ENCODE data around the gene ANKRD1.

Gene ANKRD1

DNA sequence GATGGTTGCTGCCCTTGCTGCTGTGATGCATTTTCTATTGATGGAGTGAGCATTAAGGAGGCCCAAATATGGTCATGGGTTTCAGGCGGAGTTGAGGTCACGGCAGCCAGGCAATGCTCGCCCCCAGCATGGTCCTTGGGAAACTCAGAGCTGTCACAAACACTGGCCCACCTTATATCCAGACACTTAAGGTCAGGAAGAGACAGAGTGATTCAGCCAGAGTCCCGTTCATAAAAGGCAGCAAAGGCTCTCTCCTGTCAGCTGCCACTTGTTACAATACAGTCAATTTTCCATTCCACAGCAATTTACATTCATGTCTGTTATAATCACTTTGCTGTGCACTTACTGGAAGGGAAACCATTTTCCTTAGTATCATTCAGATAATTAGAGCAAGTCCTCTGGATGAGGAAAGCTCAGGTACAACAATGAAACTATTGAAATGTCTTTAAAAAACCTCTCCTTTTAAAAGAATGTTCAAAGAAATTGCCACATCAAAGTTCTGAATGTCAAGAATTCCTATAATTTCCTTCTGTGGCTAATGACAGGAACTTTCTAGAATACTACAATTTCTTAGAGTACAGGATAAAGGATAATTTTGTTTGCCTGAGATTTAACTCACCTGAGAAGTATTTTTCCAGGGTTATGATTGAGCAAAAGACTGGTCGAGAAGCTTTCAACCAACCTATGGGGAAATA lies 14.8 kb upstream of the ANKRD1 start:
- no peak for DNase-seq

GRCh38 chr10:90930971-90931871 lies 10.3 kb upstream of the ANKRD1 start:
- no peak for DNase-seq

DNA sequence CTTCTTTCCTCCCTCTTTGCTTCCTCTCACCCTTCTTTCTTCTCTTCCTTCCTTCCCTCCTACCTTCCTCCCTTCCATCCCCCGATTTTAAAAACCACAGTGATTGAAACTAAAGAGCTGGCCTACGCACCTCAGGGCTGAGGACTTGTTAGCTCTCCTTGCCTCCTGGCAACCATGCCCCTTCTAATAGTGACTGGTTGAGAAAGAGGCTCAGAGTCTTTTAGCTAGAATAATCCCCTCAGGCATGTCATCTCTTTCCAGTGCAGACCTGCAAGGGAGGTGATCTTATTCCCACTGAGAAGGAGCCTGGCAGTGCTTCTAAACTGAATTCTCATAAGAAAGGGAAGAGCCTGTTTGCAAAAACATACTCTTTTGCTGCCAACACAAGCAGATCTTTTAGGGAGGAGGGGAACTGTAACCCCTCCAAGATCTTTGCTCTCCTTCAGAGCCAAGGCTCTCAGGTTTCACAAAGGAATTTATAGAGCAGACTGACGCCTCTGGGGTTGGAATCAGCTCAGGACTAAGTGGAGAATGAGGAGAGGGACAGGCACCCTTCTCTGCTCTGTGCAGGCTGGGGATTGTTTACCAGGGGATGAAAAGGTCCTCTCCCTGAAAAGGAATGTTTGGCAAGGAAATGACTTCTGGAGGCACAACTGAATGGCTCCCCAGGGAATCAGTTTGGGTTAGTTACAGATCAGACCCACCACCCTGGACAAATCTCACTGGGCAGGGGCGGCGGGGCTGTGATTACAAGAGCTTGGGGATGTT lies 9.4 kb upstream of the ANKRD1 start:
- no peak for DNase-seq

GRCh38 chr10:90929179-90929578 lies 8.3 kb upstream of the ANKRD1 start:
- DNase-seq, result no peak

DNA sequence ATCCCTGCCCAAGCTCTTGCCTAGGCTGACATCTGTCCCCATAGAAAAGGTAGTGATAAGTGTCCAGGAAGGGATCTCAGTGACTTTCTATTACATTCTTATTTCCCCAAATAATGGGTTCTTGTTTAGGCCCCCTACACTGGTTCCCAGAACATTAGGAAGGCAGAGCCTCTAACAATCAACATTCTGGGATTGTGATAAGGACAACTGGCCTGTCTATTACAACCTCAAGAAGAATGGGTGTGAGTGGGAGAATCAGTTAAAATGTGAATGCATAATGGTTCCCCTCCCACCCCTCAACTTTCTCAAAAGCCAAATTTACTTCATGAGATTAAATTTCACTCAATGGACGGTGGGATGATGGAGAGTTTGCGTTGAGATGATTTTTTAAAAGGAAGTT lies 6.4 kb upstream of the ANKRD1 start:
- no peak for DNase-seq

GRCh38 chr10:90925079-90926029 lies 4.5 kb upstream of the ANKRD1 start:
- DNase-seq, result no peak

- no peak for DNase-seq
Measured at GRCh38 chr10:90924552-90924951, 3.7 kb upstream of the ANKRD1 start.

GRCh38 chr10:90923111-90923731 lies 2.3 kb upstream of the ANKRD1 start:
- no peak for DNase-seq

- DNase-seq, result no peak
Measured at GRCh38 chr10:90921906-90922305, 1.0 kb upstream of the ANKRD1 start.

DNA sequence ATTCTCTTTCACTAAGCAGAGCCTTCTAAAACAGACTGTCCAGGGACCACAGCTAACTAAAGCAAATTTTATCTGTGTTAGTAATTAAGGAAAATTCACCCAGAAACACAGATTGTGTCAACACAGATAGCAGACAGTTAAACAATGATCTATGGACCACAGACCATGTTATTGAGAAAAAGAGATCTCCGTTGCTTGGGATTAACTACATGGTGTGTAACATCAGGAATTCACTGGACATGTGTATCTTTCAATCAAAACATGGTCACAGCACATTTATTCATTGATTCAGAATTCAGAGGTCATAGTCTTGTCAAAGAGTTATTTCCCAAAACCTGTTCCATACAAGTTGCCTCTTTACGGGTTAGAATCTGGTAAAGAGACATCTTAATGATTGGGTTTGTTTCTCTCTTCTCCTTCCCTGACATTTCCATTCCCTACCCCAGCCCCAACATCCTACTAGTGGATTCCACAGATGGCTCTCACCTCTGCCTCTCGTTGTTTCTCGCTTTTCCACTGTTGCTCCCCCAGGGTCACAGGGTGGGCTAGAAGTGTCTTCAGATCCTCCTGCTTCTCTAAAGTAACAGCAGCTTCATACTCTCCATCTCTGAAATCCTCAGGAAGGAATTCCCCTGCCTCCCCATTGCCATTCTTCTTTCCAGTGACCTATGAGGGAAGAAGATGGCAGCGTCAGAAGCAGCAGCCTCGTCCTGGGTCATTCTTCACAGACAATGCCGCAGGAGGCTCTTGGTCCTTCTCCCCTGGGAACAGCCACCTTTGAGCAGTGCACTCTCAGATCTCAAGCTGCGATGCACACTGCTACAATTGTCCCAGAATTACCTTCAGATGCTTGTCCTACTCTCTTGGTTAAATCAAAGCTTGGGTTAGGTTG lies 958 bp downstream of the ANKRD1 start:
- DNase-seq, result no peak

DNA sequence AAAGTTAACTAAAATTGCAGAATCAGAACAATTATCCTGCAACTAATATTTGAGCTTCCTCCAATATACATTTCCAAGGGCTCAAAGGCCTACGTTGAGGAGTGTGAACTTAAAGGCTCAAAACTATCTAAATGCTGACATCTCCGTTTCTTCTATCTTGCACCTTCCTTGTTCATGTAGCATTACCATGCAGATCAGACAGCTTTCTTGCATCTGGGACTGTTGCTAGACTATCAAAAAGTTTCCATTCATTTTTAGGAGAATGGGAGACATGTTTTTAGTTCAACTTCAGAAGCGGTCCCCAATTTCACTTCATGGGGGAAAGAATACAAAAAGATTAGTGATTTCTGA lies 2.9 kb downstream of the ANKRD1 start:
- DNase-seq, result no peak

DNA sequence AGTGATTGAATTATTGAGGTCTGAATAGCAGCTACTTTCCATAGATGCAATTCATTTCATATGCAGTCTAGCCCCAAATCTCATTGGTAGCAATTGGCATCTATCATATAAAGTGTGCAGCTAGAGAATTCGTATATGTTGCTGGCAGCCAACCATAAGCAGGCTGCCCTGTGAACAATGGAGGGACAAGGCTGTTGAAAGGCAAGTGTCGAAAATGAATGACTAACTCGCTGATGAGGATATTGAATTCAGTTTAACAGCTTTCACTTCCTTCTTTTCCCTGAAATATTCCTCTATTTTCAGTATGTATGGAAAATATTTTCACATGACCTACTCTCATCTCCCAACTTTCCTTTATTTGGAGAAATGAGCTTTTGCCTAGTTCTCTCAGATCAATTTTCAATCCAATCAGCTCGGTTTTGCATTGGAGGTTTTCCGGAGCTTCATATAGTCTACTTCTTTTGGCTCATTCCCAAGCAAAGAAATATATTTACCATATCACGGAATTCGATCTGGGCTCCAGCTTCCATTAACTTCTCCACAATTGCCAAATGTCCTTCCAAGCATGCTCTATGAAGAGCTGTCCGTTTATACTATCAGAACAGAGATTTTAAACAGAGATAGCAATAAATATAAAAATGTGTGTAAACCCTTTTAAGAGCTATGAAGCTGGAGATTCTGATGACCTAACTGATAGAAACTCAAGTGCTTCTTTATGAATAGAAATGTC lies 3.5 kb downstream of the ANKRD1 start:
- DNase-seq, result no peak

DNA sequence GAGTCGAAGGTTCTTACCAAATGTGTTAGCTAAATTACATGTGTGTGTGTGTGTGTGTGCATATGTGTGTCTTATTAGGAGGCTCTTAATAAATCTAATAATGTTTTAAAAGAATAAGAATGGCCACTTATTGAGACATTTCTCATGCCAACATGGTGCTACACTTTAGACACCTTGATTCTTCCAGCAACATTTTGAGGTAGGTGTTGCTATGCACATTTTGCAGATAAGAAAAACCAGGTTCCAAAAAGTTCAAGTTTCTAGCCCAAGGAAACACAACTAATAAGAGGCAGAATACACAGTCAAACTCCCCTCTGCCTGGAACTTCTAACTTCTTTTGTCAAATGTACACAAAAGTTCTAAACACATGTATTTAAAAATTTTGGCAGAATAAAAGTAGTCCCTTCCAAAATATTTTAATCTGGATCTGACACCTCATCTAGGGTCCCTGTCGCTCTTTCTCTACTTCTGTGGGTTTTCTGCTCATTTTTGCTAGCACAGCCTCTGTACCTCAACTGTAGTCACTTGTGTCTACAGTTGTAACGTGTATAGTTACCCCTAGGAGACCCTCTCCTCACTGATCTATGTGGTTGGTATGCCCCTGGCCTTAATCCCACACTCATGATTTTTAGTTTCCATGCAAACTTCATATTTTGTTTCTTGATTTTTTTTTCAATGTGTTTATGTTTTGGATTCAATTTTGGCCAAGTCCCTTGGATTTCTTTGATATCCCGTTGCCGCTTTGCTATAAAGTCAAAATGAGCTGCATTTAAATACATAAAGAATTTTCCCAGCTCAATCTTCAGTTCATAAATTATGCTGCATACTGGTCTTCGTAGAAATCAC lies 4.3 kb downstream of the ANKRD1 start:
- DNase-seq, result no peak

- no peak for DNase-seq
Measured at GRCh38 chr10:90915766-90916075, 5.2 kb downstream of the ANKRD1 start.

DNA sequence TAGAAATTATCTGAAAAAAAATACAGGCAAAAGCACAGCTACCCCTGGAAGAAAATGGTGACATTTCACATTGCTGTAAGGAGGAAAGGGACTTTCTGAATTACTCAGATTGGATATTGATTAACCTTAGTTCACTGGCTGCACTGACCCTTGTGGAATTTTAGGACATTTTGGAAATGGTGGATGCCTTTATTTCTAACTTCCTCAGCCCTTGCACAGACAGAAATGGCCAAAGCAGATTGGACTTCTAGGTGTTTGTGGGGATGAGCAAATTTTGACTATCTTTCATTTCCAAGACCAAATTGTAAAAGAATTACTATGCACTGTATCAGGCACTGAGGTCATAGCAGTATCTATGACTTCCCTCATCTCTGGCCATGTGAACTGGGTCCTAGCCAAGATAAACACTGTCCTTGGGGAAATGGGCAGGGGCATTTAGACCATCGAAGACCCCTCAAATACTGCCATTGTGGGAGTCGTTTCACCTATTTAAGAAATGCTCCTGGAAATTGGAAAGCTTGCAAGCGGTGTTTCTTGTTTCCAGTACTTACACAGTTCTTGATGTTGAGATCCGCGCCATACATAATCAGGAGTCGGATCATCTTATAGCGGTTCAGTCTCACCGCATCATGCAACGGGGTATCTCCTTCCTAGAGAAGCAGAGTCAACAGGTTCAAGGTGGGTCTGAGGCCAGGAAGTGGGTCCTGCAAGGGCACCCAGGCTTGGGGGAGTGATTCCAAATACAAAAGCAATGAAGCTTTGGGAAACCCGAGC lies 5.7 kb downstream of the ANKRD1 start:
- DNase-seq, result no peak

GRCh38 chr10:90913774-90914420 lies 7.0 kb downstream of the ANKRD1 start:
- DNase-seq, result no peak

DNA sequence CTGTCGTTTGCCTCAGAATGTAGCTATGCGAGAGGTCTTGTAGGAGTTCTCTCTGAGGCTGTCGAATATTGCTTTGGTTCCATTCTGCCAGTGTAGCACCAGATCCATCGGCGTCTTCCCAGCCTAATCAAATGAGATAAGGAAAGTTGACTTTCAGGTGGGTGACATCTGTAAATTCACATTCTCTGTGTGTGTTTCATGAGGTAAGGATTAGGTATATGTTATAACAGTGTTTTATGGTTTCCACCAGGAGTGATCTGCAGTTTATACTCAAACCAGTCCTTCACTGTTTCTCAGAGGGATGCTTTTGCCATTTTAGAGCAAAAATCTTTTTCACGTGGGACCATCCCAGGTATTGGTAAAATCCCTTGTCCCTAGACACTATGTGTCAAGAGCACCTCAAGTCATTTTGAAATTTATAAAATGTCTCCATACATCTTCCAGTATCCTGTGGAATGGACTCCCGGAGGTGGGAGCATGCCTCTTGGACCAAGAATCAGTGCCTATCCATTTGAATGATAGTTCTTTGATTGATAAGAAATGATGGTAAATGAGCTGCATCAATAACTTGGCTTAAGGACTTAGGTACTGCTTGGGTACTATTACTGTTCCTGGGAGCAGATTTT lies 7.9 kb downstream of the ANKRD1 start:
- no peak for DNase-seq

- DNase-seq, result no peak
Measured at GRCh38 chr10:90912174-90912573, 8.7 kb downstream of the ANKRD1 start.

Data from activated CD4-positive, CD25-positive, alpha-beta regulatory T cell treated with anti-CD3 and anti-CD28 coated beads, Interleukin-2, amount 50 U/mL, for 72 hours (primary cell).